ENCODE measurements around the gene ZNF106. TPM values are rescaled to one million over a fixed set of nuclear protein-coding genes. Genes with fewer than 3 reads are reported as not detected.

The ZNF106 gene
- total RNA-seq, 6 donors from 2014 or later, result 67.0 to 130 (median 93.0) TPM

DNA sequence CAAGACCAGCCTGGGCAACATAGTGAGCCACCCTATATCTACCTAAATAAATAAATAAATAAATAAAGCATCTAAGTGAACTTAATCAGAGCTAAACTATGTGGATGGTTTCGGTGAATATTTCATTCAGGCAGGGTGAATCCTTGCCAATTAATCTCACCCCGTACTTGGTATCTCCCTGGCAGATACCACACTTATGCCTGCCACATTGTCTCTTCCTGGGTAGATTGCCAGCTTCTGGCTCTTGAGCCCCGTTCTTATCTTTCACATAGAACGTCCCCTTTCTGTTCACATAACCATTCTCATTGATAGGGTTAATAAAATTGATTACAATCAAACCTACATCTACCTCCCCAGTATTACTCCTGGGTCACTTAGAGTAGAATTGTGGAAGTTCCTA lies 11.5 kb upstream of the ZNF106 start:
- no peak overlapping the region for H3K4me3 ChIP-seq
- 59 to 87% methylated on average over 4 of the region's 4 CpGs for WGBS, 2 donors
- H3K9me3 ChIP-seq, result no peaks in the 10 kb centered on the region
- H3K4me1 ChIP-seq, result peaks cover 56 to 66% (median 61%) of the 10 kb centered on the region in 4 donors
- ATAC-seq (ENCODE audit: low FRiP score in 2 of 2) (no peak), DNase-seq (no peak)
- H3K27me3 ChIP-seq, result no peaks in the 10 kb centered on the region
- TF ChIP-seq EP300 (IDR thresholded peaks at IDR 0.05) (no peak), POLR2AphosphoS5 (IDR thresholded peaks at IDR 0.05) (no peak), POLR2A (IDR thresholded peaks at IDR 0.05) (no peak)
- TF ChIP-seq, protein P1, sequence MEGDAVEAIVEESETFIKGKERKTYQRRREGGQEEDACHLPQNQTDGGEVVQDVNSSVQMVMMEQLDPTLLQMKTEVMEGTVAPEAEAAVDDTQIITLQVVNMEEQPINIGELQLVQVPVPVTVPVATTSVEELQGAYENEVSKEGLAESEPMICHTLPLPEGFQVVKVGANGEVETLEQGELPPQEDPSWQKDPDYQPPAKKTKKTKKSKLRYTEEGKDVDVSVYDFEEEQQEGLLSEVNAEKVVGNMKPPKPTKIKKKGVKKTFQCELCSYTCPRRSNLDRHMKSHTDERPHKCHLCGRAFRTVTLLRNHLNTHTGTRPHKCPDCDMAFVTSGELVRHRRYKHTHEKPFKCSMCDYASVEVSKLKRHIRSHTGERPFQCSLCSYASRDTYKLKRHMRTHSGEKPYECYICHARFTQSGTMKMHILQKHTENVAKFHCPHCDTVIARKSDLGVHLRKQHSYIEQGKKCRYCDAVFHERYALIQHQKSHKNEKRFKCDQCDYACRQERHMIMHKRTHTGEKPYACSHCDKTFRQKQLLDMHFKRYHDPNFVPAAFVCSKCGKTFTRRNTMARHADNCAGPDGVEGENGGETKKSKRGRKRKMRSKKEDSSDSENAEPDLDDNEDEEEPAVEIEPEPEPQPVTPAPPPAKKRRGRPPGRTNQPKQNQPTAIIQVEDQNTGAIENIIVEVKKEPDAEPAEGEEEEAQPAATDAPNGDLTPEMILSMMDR (IDR thresholded peaks at IDR 0.05), result no peak
- no peaks in the 10 kb centered on the region for H3K36me3 ChIP-seq
- peak overlapping the region in 2 of 4 donors; percentile 57 for H3K27ac ChIP-seq

DNA sequence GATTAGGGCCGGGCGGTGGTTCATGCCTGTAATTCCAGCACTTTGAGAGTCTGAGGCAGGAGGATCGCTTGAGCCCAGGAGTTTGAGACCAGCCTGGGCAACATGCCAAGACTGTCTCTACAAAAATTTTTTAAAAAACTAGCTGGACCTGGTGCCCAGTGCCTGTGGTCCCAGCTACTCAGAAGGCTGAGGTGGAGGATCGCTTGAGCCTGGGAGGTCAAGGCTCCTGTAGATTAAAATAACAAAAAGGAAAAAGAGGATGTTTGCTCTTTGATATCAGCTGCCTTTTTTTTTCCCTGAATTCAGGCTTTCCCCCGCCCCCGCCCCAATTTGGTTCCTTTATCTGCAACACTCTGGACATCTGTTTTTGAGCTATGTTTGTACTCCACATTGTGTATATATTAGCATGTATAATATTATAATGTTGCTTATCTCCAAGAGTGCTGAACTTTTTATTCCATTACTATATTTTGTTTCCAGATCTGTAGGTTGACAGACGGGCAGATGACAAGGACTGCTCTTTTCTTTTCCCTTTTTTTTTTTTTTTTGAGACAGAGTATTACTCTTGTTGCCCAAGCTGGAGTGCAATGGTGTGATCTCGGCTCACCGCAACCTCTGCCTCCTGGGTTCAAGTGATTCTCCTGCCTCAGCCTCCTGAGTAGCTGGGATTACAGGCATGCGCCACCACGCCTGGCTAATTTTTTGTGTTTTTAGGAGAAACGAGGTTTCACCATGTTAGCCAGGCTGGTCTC lies 9.1 kb upstream of the ZNF106 start:
- DNase-seq (no peak), ATAC-seq (ENCODE audit: low FRiP score in 2 of 2) (no peak)
- WGBS, 2 donors, result 74 to 77% methylated on average over 12 of the region's 12 CpGs
- Histone ChIP-seq H3K36me3 (no peaks in the 10 kb centered on the region), H3K27me3 (no peaks in the 10 kb centered on the region), H3K9me3 (no peaks in the 10 kb centered on the region), H3K27ac (peak overlapping the region; percentile 50 to 93 (median 68)), H3K4me3 (no peak overlapping the region), H3K4me1 (peaks cover 64 to 79% (median 68%) of the 10 kb centered on the region in 4 donors)
- TF ChIP-seq POLR2A (IDR thresholded peaks at IDR 0.05), result no peak
- no peak for TF ChIP-seq EP300 (IDR thresholded peaks at IDR 0.05)
- TF ChIP-seq, protein P1 (IDR thresholded peaks at IDR 0.05), result no peak
- no peak for TF ChIP-seq POLR2AphosphoS5 (IDR thresholded peaks at IDR 0.05)

DNA sequence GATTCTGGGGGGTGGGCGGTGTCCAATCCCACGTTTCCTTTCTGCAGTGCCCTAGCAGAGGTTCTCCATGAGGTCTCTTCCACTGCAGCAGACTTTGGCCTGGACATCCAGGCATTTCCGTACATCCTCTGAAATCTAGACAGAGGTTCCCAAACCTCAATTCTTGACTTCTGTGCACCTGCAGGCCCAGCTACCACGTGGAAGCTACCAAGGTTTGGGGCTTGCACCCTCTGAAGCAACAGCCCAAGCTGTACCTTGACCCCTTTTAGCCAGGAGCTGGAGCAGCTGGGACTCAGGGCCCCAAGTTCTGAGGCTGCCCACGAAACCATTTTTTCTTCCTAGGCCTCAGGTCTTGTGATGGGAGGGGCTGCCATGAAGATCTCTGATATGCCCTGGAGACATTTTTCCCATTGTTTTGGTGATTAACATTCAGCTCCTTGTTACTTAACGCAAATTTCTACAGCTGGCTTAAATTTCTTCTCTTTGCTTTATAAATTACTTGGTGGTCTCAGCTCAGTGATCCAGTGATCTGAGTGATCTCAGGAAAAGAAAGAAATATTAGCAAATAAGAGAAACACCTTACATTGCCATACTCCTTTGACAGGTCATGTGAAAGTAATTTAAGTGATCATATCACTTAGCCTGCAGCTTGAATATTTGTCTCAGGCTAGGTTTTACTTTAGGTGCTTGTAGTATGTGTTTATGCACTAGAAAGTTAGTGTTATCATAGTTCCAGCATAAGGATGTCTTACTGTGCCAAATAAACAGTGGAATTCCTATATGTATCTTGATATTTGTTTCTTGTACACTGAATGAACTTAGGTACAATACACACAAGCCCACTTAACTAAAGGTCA lies 7.5 kb upstream of the ZNF106 start:
- no peaks in the 10 kb centered on the region for H3K27me3 ChIP-seq
- 71 to 80% methylated on average over 5 to 6 of the region's 6 CpGs for WGBS, 2 donors

DNA sequence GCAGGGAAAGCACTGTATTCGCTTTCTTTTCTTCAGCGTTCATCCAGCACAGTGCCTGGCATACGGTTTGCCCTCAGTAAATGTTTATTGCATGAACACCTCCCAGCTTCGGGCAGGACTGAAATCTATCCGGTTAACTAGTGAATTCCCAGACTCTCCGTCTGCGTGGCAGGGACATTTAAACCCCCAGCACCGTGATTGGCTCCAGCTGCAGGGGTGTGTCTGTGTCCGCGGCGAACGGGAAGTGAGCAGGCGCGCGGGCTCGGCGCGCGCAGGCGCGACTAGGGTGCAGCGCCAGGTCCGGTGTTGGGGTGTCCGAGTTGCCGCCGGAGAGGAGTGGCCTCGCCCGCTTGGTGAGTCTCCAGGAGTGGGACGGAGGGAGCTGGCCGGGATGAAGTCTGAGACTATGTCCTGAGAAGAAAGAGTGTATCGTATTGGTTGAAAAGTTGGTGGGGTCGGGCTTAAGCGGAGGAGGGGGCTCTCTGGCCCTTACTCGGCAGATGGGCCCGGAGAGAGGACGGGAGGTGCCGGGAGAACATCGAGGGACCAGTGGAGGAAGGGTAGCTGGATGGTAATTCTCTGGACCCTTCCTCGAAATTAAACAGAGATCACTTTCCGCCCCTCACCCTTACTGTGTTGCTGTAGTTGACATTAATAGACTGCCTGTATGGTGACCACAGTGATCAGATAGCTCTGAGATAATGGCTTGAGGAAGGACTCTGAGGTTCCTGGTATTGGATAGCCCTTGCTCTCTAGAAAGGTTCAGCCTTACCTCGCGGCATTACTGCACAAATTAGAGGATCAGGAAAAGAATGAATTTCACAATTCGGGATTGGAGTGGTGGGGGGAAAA lies 4.6 kb upstream of the ZNF106 start, which contains the start of gene SNAP23:
SNAP23 (plus strand) TSS at position 274 of the 852 bp plus-strand sequence. CDS start 16,213 bp downstream, outside the sequence.
- ATAC-seq (ENCODE audit: low FRiP score in 2 of 2), result peak; percentile 96 to 97
- Histone ChIP-seq H3K36me3 (no peaks in the 10 kb centered on the region), H3K4me3 (peak within 1 kb of the TSS; percentile 57 to 94 (median 74)), H3K9me3 (no peaks in the 10 kb centered on the region), H3K27ac (peak within 1 kb of the TSS; percentile 92 to 99 (median 94)), H3K27me3 (no peaks in the 10 kb centered on the region), H3K4me1 (peaks cover 67 to 83% (median 69%) of the 10 kb centered on the region in 4 donors)
- peak; percentile 98 for DNase-seq
- 0 to 1% methylated on average over 35 to 43 of the region's 43 CpGs for WGBS, 2 donors
- TF ChIP-seq, protein P1 (IDR thresholded peaks at IDR 0.05), result peak in 1 of 6 experiments; percentile 13
- TF ChIP-seq POLR2AphosphoS5 (IDR thresholded peaks at IDR 0.05) (peak; percentile 82 to 98), POLR2A (IDR thresholded peaks at IDR 0.05) (peak in 3 of 4 donors; percentile 91 to 99 (median 96)), EP300 (IDR thresholded peaks at IDR 0.05) (peak in 1 of 4 donors; percentile 15)

More for the DNA sequence above, 7.5 kb upstream of the ZNF106 start:
- no peaks in the 10 kb centered on the region for H3K36me3 ChIP-seq
- no peak for TF ChIP-seq POLR2AphosphoS5 (IDR thresholded peaks at IDR 0.05)
- TF ChIP-seq EP300 (IDR thresholded peaks at IDR 0.05), result no peak
- no peak for TF ChIP-seq POLR2A (IDR thresholded peaks at IDR 0.05)
- TF ChIP-seq, protein P1 (IDR thresholded peaks at IDR 0.05), result no peak
- peak overlapping the region; percentile 50 to 93 (median 68) for H3K27ac ChIP-seq
- no peaks in the 10 kb centered on the region for H3K9me3 ChIP-seq
- no peak overlapping the region for H3K4me3 ChIP-seq
- no peak for ATAC-seq (ENCODE audit: low FRiP score in 2 of 2)
- DNase-seq, result no peak
- peaks cover 69 to 80% (median 76%) of the 10 kb centered on the region in 4 donors for H3K4me1 ChIP-seq

Data from upper lobe of left lung (tissue), 6 donors.